ENCODE results near the gene ATAD1.

Gene ATAD1

GRCh38 chr10:87722716-87723115 is 95.3 kb downstream of the ATAD1 start:
- DNase-seq (ENCODE audit: low spot score), result no peak
- in situ Hi-C loops (cut with MboI; ENCODE audit: low sequenced_read_pairs, unreplicated experiment), result no loop called here
- TF ChIP-seq CTCF (IDR thresholded peaks at IDR 0.05; ENCODE audit: borderline replicate concordance, control extremely low read depth, extremely low read depth, insufficient read depth, missing control alignments), result no peak

- no peak for TF ChIP-seq CTCF (IDR thresholded peaks at IDR 0.05; ENCODE audit: borderline replicate concordance, control extremely low read depth, extremely low read depth, insufficient read depth, missing control alignments)
- in situ Hi-C loops (cut with MboI; ENCODE audit: low sequenced_read_pairs, unreplicated experiment), result no loop called here
- DNase-seq (ENCODE audit: low spot score), result no peak
These were observed 96.2 kb downstream of the ATAD1 start for GRCh38 chr10:87721781-87722180.

GRCh38 chr10:87720665-87721064 is 97.4 kb downstream of the ATAD1 start:
- in situ Hi-C loops (cut with MboI; ENCODE audit: low sequenced_read_pairs, unreplicated experiment), result no loop called here
- no peak for DNase-seq (ENCODE audit: low spot score)
- TF ChIP-seq CTCF (IDR thresholded peaks at IDR 0.05; ENCODE audit: borderline replicate concordance, control extremely low read depth, extremely low read depth, insufficient read depth, missing control alignments), result no peak

GRCh38 chr10:87716348-87716670 is 101.7 kb downstream of the ATAD1 start:
- no peak for DNase-seq (ENCODE audit: low spot score)
- in situ Hi-C loops (cut with MboI; ENCODE audit: low sequenced_read_pairs, unreplicated experiment), result no loop called here
- no peak for TF ChIP-seq CTCF (IDR thresholded peaks at IDR 0.05; ENCODE audit: borderline replicate concordance, control extremely low read depth, extremely low read depth, insufficient read depth, missing control alignments)

- DNase-seq (ENCODE audit: low spot score), result no peak
- no peak for TF ChIP-seq CTCF (IDR thresholded peaks at IDR 0.05; ENCODE audit: borderline replicate concordance, control extremely low read depth, extremely low read depth, insufficient read depth, missing control alignments)
- in situ Hi-C loops (cut with MboI; ENCODE audit: low sequenced_read_pairs, unreplicated experiment), result no loop called here
These were observed 102.3 kb downstream of the ATAD1 start for GRCh38 chr10:87715552-87716347.

GRCh38 chr10:87713707-87714106 is 104.3 kb downstream of the ATAD1 start:
- no peak for DNase-seq (ENCODE audit: low spot score)
- TF ChIP-seq CTCF (IDR thresholded peaks at IDR 0.05; ENCODE audit: borderline replicate concordance, control extremely low read depth, extremely low read depth, insufficient read depth, missing control alignments), result no peak
- in situ Hi-C loops (cut with MboI; ENCODE audit: low sequenced_read_pairs, unreplicated experiment), result no loop called here
